Fibroblast of skin of left quadriceps (primary cell): Measurements from ENCODE around the gene MGRN1.

Source experiments
- DNase-seq, 2 experiments: peaks; one replicate each; pipeline ENCODE4 v3.0.0-alpha.2; 2013; ENCODE audit warnings: low read depth in 2 of 2

The MGRN1 gene

GRCh38 chr16:4699046-4699556 is 74.5 kb downstream of the MGRN1 start:
- DNase-seq: no peak

GRCh38 chr16:4700380-4700996 is 75.9 kb downstream of the MGRN1 start:
- DNase-seq: no peak

GRCh38 chr16:4700997-4701743 is 76.5 kb downstream of the MGRN1 start:
- DNase-seq: no peak

DNA sequence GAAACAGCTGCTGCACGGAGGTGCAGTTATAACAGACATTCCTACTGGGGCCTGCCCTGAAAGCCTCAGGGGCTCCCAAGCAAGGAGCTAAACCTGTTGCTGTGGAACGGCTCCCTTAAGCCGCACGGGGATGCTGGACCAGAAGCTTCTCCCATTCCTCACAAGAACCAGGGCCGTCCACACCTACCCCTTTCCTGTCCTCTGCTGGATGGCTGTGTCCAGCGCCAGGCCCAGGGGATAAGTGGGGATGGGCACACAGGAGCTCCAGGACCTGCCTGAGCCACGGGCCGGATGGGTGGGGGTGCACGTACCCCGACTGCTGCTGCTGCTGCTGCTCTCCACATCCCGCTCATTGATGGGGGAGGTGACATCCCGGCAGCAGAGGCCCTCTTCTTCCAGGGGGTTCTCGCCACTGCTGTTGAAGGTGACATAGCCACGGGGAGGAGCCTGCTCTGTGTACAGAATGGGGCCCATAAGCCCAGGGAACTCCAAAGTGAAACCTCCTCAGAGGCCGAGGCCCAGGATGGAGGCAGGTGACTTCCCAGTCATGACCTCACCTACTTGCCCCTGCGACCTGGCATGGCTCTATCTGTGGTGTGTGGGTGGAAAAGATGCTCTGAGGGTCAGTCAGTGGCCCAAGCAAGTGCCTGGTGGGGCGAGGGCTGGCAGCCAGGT is 77.3 kb downstream of the MGRN1 start:
- no peak for DNase-seq

DNA sequence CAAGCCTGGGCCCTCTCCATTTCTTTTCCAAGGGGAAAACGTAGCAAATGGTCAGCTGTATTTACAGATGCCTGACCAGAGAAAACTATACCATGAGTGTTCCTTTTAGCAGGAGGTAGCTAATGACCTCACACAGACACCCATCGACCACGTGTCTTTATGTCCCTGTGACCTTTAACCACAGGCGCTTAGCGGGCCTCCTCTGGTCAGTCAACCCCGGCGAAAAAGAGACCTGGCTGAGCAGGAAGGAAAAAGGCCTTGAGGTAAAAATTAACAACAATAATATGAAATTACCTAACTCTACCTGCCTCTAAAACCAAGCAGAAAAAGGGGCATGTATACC is 77.8 kb downstream of the MGRN1 start:
- DNase-seq: no peak

GRCh38 chr16:4703906-4704305 is 79.3 kb downstream of the MGRN1 start:
- no peak for DNase-seq

- no peak for DNase-seq
Observed at GRCh38 chr16:4704491-4704890, 79.9 kb downstream of the MGRN1 start.

DNA sequence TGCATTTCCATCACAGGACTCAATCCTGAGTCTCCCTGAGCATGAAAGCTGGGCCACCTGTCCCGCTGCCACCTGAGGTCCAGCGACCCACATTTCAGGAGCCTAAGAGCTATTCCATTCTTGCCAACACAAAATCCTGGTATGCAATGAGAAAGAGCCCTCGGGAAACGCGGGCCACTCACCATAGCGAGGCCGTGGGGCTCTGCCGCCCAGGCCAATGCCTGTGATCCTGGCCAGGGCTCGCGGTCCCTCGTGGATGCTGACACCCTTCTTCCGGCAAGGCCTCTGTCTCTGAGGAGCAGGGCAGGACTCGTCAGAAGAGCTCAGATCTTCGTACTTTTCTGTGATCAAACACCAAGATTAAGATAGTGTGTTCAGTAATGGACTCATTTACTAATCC is 80.3 kb downstream of the MGRN1 start:
- no peak for DNase-seq

DNA sequence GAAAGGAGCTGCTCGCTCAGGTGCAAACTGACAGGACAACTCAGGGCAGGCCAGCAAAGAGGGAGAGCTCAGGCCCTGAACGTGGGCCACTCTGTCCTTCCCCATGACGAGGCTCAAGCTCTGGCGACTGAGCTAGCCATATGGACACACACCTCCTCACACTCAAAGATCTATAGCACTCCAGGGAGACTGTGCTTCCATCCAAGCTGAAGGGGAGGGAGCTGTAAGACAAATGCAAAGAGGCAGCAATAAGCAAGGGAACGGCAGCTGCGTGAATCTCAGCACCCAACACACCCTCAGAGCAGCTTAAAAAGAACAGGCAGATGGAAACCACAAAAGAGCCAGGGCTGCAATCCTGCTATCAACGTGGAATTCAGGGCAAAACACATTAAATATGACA is 82.2 kb downstream of the MGRN1 start:
- DNase-seq: no peak

- DNase-seq: no peak
Observed at GRCh38 chr16:4709481-4709880, 84.9 kb downstream of the MGRN1 start.

- no peak for DNase-seq
Observed at GRCh38 chr16:4713663-4714501, 89.3 kb downstream of the MGRN1 start.

- no peak for DNase-seq
Observed at GRCh38 chr16:4714996-4715395, 90.4 kb downstream of the MGRN1 start.

- DNase-seq: no peak
Observed at GRCh38 chr16:4718466-4718865, 93.8 kb downstream of the MGRN1 start.

- DNase-seq: no peak
Observed at GRCh38 chr16:4723071-4723767, 98.6 kb downstream of the MGRN1 start.

DNA sequence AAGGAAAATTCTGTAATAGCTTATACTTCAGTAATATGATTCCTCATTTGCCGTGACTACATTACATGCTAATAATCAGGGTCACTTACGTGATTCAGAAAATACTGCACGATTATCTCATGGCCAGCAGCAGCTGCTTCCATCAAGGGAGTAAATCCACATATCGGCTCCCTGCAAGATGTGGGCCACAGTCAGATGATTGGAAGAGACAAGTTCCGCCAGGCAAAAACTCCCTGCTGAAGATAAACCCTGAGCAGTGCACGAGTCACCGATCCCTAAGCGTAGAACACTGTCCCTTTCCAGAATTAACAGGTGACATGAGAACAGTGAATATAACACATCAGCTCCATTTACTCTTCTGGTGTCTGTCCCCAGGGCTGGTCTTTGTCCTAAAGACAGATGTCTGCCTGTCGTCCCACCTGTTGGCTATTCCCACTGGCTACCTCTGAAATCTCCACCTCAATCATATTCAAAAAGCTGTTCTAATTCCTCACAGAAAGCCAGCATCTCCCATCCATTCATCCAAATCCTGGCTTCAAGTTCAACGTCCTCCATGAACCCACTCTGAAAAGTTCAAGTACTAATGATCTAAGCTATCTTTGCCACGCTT is 100.1 kb downstream of the MGRN1 start:
- DNase-seq: no peak

DNA sequence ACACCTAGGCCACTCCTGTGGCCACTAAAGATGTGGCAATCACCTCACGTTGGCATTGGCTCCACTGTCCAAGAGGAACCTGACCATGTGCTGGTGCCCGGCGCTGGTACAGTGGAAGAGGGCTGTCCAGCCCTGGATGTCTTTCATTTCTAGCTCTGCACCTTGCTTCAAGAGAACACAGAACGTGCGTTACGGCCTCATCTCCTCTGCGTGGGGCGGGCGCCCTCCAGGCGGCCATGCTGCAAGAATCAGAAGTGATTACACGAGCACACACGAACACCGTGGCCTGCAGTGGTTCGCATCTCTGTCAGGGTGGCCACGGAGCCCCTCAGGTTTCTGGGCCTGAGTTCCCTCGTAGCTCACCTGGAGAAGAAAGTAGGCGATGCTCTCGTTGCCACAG is 102.0 kb downstream of the MGRN1 start:
- DNase-seq: no peak

DNA sequence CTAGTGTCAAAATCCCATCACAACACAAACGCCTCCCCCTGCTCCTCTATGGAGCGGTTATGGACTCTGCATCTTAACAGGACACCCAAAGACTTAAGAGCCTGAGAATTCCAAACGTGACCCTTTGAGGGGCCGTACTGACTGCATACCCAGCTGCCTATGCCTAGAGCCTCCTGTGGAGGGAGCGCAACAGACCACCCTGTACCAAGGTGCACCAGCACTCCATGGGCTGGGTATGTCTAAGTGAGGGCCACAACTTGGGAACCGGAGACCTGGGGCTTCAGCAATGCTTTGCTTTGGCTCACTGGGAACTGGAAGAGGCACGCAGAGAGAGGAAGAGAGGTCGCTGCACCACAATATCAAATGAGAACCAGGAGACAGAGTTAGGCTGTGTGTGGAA is 104.0 kb downstream of the MGRN1 start:
- no peak for DNase-seq

DNA sequence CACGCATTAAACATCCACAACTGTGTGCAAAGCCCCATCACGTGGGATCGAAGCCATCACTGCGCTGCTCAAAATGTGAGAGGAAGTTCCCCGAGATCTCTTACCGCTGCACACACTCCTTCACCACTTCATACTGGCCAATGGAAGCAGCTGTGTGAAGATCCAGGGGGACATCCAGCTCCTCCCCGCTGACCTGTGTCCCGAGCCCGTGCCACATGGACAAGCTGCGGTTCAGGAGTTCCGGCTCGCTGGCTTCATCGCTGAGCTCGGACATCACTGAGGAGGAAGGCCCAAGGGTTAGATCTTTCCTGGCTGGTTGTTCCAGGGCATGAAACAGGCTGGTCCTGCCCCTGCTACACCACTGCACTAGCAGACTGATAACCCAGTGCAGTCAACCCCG is 105.2 kb downstream of the MGRN1 start:
- DNase-seq: no peak

DNA sequence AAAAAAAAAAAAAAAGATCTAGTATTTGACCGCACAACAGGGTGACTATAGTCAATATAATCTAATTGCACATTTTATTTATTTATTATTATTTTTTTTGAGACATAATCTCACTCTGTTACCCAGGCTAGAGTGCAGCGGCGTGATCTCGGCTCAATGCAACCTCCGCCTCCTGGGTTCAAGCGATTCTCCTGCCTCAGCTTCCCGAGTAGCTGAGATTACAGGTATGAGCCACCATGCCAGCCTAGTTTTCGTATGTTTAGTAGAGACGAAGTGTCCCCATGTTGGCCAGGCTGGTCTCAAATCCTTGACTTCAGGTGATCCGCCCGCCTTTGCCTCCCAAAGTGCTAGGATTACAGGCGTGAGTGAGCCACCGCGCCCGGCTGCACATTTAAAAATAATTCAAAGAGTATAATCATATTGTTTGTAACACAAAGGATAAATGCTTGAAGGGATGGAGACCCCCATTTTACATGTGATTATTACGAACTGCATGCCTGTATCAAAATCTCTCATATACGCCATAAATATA is 108.7 kb downstream of the MGRN1 start:
- no peak for DNase-seq

- DNase-seq: no peak
Observed at GRCh38 chr16:4733747-4734062, 109.1 kb downstream of the MGRN1 start.
